ENCODE data around the gene PMVK.

The PMVK gene

GRCh38 chr1:154940213-154940560, 3.7 kb upstream of the PMVK start:
- H3K4me3 ChIP-seq (ENCODE audit: low read length) = no peak overlapping the region
- TF ChIP-seq CTCF (conservative IDR thresholded peaks at IDR 0.05; ENCODE audit: low read depth, low read length) = no peak
- DNase-seq (ENCODE audit: low read depth) = no peak

GRCh38 chr1:154938604-154939399, 2.3 kb upstream of the PMVK start:
- H3K4me3 ChIP-seq (ENCODE audit: low read length) = no peak overlapping the region
- no peak for DNase-seq (ENCODE audit: low read depth)
- TF ChIP-seq CTCF (conservative IDR thresholded peaks at IDR 0.05; ENCODE audit: low read depth, low read length) = no peak

- TF ChIP-seq CTCF (conservative IDR thresholded peaks at IDR 0.05; ENCODE audit: low read depth, low read length) = no peak
- no peak for DNase-seq (ENCODE audit: low read depth)
These were observed 1.5 kb upstream of the PMVK start for GRCh38 chr1:154937988-154938386.

GRCh38 chr1:154937085-154937987, 817 bp upstream of the PMVK start:
- TF ChIP-seq CTCF (conservative IDR thresholded peaks at IDR 0.05; ENCODE audit: low read depth, low read length) = peak; percentile 12
- H3K4me3 ChIP-seq (ENCODE audit: low read length) = peak overlapping the region; percentile 64
- peak; percentile 86 for DNase-seq (ENCODE audit: low read depth)

More at GRCh38 chr1:154937988-154938386, 1.5 kb upstream of the PMVK start:
- no peak overlapping the region for H3K4me3 ChIP-seq (ENCODE audit: low read length)

GRCh38 chr1:154935749-154936554, 567 bp downstream of the PMVK start:
- TF ChIP-seq CTCF (conservative IDR thresholded peaks at IDR 0.05; ENCODE audit: low read depth, low read length) = no peak
- no peak for DNase-seq (ENCODE audit: low read depth)
- H3K4me3 ChIP-seq (ENCODE audit: low read length) = peak overlapping the region; percentile 64

- no peak overlapping the region for H3K4me3 ChIP-seq (ENCODE audit: low read length)
- TF ChIP-seq CTCF (conservative IDR thresholded peaks at IDR 0.05; ENCODE audit: low read depth, low read length) = no peak
- no peak for DNase-seq (ENCODE audit: low read depth)
These were observed 2.1 kb downstream of the PMVK start for GRCh38 chr1:154934358-154934948.
